Stimulated activated CD4-positive, alpha-beta T cell treated with anti-CD3 and anti-CD28 coated beads, Interleukin-4, amount 100 ng/mL, for 4 hours (primary cell): ENCODE results near the gene ZNF587B.
"Not testable (repeated sequence)": the region's sequence is repeated elsewhere in the genome, so short reads cannot be mapped to it uniquely, and the experiment has no call there.

Experiments
- DNase-seq, 2 experiments: peaks; one replicate each; pipeline ENCODE4 v3.0.0-alpha.2; 2020

ZNF587B gene

GRCh38 chr19:57830071-57830602 is at the start of gene ZNF587B:
TSS of gene ZNF587B (plus strand) at chr19:57830299. CDS start at chr19:57830529, 230 bp downstream.
- peak; percentile 11 to 13 for DNase-seq

GRCh38 chr19:57786286-57786685 is 43.8 kb upstream of the ZNF587B start:
- DNase-seq = no peak

GRCh38 chr19:57786906-57787305 is 43.2 kb upstream of the ZNF587B start:
- no peak for DNase-seq

GRCh38 chr19:57788114-57788692 is 41.9 kb upstream of the ZNF587B start:
- no peak for DNase-seq

GRCh38 chr19:57789288-57789687 is 40.8 kb upstream of the ZNF587B start:
- DNase-seq = no peak

- DNase-seq = not testable (repeated sequence)
Measured at GRCh38 chr19:57796580-57796979, 33.5 kb upstream of the ZNF587B start.

- DNase-seq = no peak
Measured at GRCh38 chr19:57800696-57801095, 29.4 kb upstream of the ZNF587B start.

GRCh38 chr19:57802269-57802668 is 27.8 kb upstream of the ZNF587B start:
- no peak for DNase-seq

- DNase-seq = no peak
Measured at GRCh38 chr19:57803265-57803593, 26.9 kb upstream of the ZNF587B start.

GRCh38 chr19:57803594-57804325 is 26.3 kb upstream of the ZNF587B start:
- DNase-seq = no peak

- no peak for DNase-seq
Measured at GRCh38 chr19:57807541-57807940, 22.6 kb upstream of the ZNF587B start.

GRCh38 chr19:57810410-57811295 is 19.4 kb upstream of the ZNF587B start:
- not testable (repeated sequence) for DNase-seq

GRCh38 chr19:57812226-57812625 is 17.9 kb upstream of the ZNF587B start:
- DNase-seq = no peak

- not testable (repeated sequence) for DNase-seq
Measured at GRCh38 chr19:57812975-57813820, 16.9 kb upstream of the ZNF587B start.

GRCh38 chr19:57813919-57814504 is 16.1 kb upstream of the ZNF587B start:
- DNase-seq = no peak

GRCh38 chr19:57814505-57815246 is 15.4 kb upstream of the ZNF587B start, which contains the start of gene ZNF552:
TSS of gene ZNF552 (minus strand) at chr19:57814913. CDS start at chr19:57814743, 170 bp downstream.
- DNase-seq = peak; percentile 59 to 74

- no peak for DNase-seq
Measured at GRCh38 chr19:57815247-57816075, 14.6 kb upstream of the ZNF587B start.

- DNase-seq = no peak
Measured at GRCh38 chr19:57816652-57817051, 13.4 kb upstream of the ZNF587B start.

- DNase-seq = no peak
Measured at GRCh38 chr19:57817976-57818375, 12.1 kb upstream of the ZNF587B start.

- DNase-seq = no peak
Measured at GRCh38 chr19:57818378-57818777, 11.7 kb upstream of the ZNF587B start.
